ENCODE results near the gene ZNF345.

ZNF345 gene

GRCh38 chr19:36850559-36851442 is at the start of gene ZNF345:
ZNF345 (plus strand) TSS chr19:36850876; CDS start chr19:36876831, 25,955 bp downstream.
- Histone ChIP-seq H3K36me3 (ENCODE audit: insufficient read depth, insufficient read length, low read length) (peaks cover 15% of the 10 kb centered on the region), H3K27me3 (ENCODE audit: insufficient read depth, insufficient read length) (no peaks in the 10 kb centered on the region), H3K9ac (ENCODE audit: insufficient read length, low read depth) (peak within 1 kb of the TSS; percentile 95), H3K4me3 (ENCODE audit: insufficient read length, low read depth) (peak within 1 kb of the TSS; percentile 97), H3K4me1 (ENCODE audit: insufficient read depth, insufficient read length) (no peaks in the 10 kb centered on the region), H3K9me3 (ENCODE audit: insufficient read depth, low read length) (no peaks in the 10 kb centered on the region)
- TF ChIP-seq ZNF274 (IDR thresholded peaks at IDR 0.05; ENCODE audit: low read depth, low read length) (no peak), YY1 (IDR thresholded peaks at IDR 0.05; ENCODE audit: insufficient read depth, insufficient read length) (peak; percentile 19)
- peak; percentile 90 for DNase-seq (ENCODE audit: low read depth, low spot score)

GRCh38 chr19:36805364-36805763 is 45.3 kb upstream of the ZNF345 start:
- H3K4me1 ChIP-seq (ENCODE audit: insufficient read depth, insufficient read length): no peaks in the 10 kb centered on the region
- H3K27me3 ChIP-seq (ENCODE audit: insufficient read depth, insufficient read length): no peaks in the 10 kb centered on the region
- peaks cover 40% of the 10 kb centered on the region for H3K36me3 ChIP-seq (ENCODE audit: insufficient read depth, insufficient read length, low read length)
- TF ChIP-seq YY1 (IDR thresholded peaks at IDR 0.05; ENCODE audit: insufficient read depth, insufficient read length) (no peak), ZNF274 (IDR thresholded peaks at IDR 0.05; ENCODE audit: low read depth, low read length) (no peak), SUZ12 (IDR thresholded peaks at IDR 0.05; ENCODE audit: extremely low read depth, insufficient read depth, insufficient read length) (no peak)
- H3K9ac ChIP-seq (ENCODE audit: insufficient read length, low read depth): no peak overlapping the region
- H3K4me3 ChIP-seq (ENCODE audit: insufficient read length, low read depth): no peak overlapping the region
- DNase-seq (ENCODE audit: low read depth, low spot score): no peak
- peaks cover 26% of the 10 kb centered on the region for H3K9me3 ChIP-seq (ENCODE audit: insufficient read depth, low read length)

- H3K9me3 ChIP-seq (ENCODE audit: insufficient read depth, low read length): peaks cover 43% of the 10 kb centered on the region
- TF ChIP-seq ZNF274 (IDR thresholded peaks at IDR 0.05; ENCODE audit: low read depth, low read length) (no peak), SUZ12 (IDR thresholded peaks at IDR 0.05; ENCODE audit: extremely low read depth, insufficient read depth, insufficient read length) (no peak), YY1 (IDR thresholded peaks at IDR 0.05; ENCODE audit: insufficient read depth, insufficient read length) (no peak)
- DNase-seq (ENCODE audit: low read depth, low spot score): no peak
- H3K27me3 ChIP-seq (ENCODE audit: insufficient read depth, insufficient read length): no peaks in the 10 kb centered on the region
- H3K36me3 ChIP-seq (ENCODE audit: insufficient read depth, insufficient read length, low read length): peaks cover 30% of the 10 kb centered on the region
- H3K9ac ChIP-seq (ENCODE audit: insufficient read length, low read depth): no peak overlapping the region
- no peaks in the 10 kb centered on the region for H3K4me1 ChIP-seq (ENCODE audit: insufficient read depth, insufficient read length)
- no peak overlapping the region for H3K4me3 ChIP-seq (ENCODE audit: insufficient read length, low read depth)
Observed at GRCh38 chr19:36807029-36807428, 43.6 kb upstream of the ZNF345 start.

GRCh38 chr19:36819130-36819630 is 31.5 kb upstream of the ZNF345 start:
- Histone ChIP-seq H3K4me1 (ENCODE audit: insufficient read depth, insufficient read length) (no peaks in the 10 kb centered on the region), H3K9me3 (ENCODE audit: insufficient read depth, low read length) (peaks cover 91% of the 10 kb centered on the region), H3K27me3 (ENCODE audit: insufficient read depth, insufficient read length) (no peaks in the 10 kb centered on the region), H3K36me3 (ENCODE audit: insufficient read depth, insufficient read length, low read length) (peaks cover 38% of the 10 kb centered on the region), H3K4me3 (ENCODE audit: insufficient read length, low read depth) (no peak overlapping the region), H3K9ac (ENCODE audit: insufficient read length, low read depth) (no peak overlapping the region)
- no peak for DNase-seq (ENCODE audit: low read depth, low spot score)
- TF ChIP-seq ZNF274 (IDR thresholded peaks at IDR 0.05; ENCODE audit: low read depth, low read length): peak; percentile 89
- TF ChIP-seq SUZ12 (IDR thresholded peaks at IDR 0.05; ENCODE audit: extremely low read depth, insufficient read depth, insufficient read length): no peak

GRCh38 chr19:36821758-36822157 is 28.9 kb upstream of the ZNF345 start:
- Histone ChIP-seq H3K4me3 (ENCODE audit: insufficient read length, low read depth) (no peak overlapping the region), H3K4me1 (ENCODE audit: insufficient read depth, insufficient read length) (no peaks in the 10 kb centered on the region), H3K27me3 (ENCODE audit: insufficient read depth, insufficient read length) (no peaks in the 10 kb centered on the region), H3K9me3 (ENCODE audit: insufficient read depth, low read length) (peaks cover 73% of the 10 kb centered on the region), H3K9ac (ENCODE audit: insufficient read length, low read depth) (no peak overlapping the region), H3K36me3 (ENCODE audit: insufficient read depth, insufficient read length, low read length) (peaks cover 40% of the 10 kb centered on the region)
- TF ChIP-seq SUZ12 (IDR thresholded peaks at IDR 0.05; ENCODE audit: extremely low read depth, insufficient read depth, insufficient read length) (no peak), YY1 (IDR thresholded peaks at IDR 0.05; ENCODE audit: insufficient read depth, insufficient read length) (no peak), ZNF274 (IDR thresholded peaks at IDR 0.05; ENCODE audit: low read depth, low read length) (no peak)
- no peak for DNase-seq (ENCODE audit: low read depth, low spot score)

DNA sequence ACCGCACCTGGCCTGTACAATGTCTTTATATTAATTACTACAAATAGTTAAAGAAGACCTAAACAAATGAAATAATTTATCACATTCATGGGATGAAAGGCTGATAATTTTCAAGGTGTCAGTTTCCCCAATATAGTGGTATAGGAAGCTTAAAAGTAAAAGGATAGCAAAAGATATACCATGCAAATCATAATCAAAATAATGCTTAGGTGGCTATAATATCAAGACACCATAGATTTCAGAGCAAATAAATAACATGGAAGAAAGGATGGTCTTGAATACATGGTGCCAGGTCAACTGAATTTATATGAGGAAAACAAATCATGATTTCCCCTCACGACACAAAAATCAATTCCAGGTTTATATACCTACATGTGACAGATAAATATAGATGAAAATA is 17.2 kb upstream of the ZNF345 start:
- Histone ChIP-seq H3K9ac (ENCODE audit: insufficient read length, low read depth) (no peak overlapping the region), H3K27me3 (ENCODE audit: insufficient read depth, insufficient read length) (no peaks in the 10 kb centered on the region), H3K4me1 (ENCODE audit: insufficient read depth, insufficient read length) (no peaks in the 10 kb centered on the region), H3K9me3 (ENCODE audit: insufficient read depth, low read length) (peaks cover 9% of the 10 kb centered on the region; the same call in 1 of the 2 replicates), H3K36me3 (ENCODE audit: insufficient read depth, insufficient read length, low read length) (peaks cover 15% of the 10 kb centered on the region), H3K4me3 (ENCODE audit: insufficient read length, low read depth) (no peak overlapping the region)
- no peak for TF ChIP-seq SUZ12 (IDR thresholded peaks at IDR 0.05; ENCODE audit: extremely low read depth, insufficient read depth, insufficient read length)
- TF ChIP-seq ZNF274 (IDR thresholded peaks at IDR 0.05; ENCODE audit: low read depth, low read length): no peak
- TF ChIP-seq YY1 (IDR thresholded peaks at IDR 0.05; ENCODE audit: insufficient read depth, insufficient read length): no peak
- DNase-seq (ENCODE audit: low read depth, low spot score): no peak

DNA sequence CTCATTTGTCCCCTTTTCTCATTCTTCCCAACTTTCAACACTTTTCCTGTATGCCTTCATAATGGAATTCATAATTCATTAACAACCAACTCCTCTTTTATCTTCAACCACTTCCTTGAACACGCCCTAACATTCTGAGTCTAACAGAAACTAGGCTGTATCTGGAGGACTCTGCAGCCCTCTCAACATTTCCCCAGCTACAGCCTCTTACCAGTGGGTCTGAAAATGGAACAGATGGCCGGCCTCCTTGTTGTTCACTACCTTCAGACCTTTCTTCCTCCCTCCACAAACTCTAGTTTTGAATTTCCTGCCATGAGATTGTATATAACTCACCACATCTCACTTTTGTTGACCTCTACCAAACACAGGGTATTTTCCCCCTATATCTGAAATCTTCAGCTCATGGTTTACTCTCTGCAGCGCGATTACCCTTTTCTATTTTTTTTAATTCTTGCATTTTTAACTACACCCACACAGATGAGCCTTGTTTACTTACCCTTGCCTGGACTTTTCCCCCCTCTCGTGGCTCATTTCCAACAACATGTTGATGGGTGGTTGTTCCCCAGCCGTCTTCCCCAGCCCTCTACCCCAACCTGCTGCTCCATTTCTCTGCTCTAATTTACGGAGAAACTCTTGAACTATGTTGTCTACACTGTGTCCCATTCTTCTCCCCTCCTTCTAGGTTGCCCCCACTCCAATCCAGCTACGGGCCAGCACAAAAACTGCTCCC is 13.3 kb upstream of the ZNF345 start:
- Histone ChIP-seq H3K4me1 (ENCODE audit: insufficient read depth, insufficient read length) (no peaks in the 10 kb centered on the region), H3K27me3 (ENCODE audit: insufficient read depth, insufficient read length) (no peaks in the 10 kb centered on the region), H3K9ac (ENCODE audit: insufficient read length, low read depth) (peak overlapping the region; percentile 90), H3K36me3 (ENCODE audit: insufficient read depth, insufficient read length, low read length) (peaks cover 8% of the 10 kb centered on the region), H3K9me3 (ENCODE audit: insufficient read depth, low read length) (no peaks in the 10 kb centered on the region), H3K4me3 (ENCODE audit: insufficient read length, low read depth) (peak overlapping the region; percentile 78)
- no peak for DNase-seq (ENCODE audit: low read depth, low spot score)
- no peak for TF ChIP-seq ZNF274 (IDR thresholded peaks at IDR 0.05; ENCODE audit: low read depth, low read length)
- no peak for TF ChIP-seq SUZ12 (IDR thresholded peaks at IDR 0.05; ENCODE audit: extremely low read depth, insufficient read depth, insufficient read length)
- TF ChIP-seq YY1 (IDR thresholded peaks at IDR 0.05; ENCODE audit: insufficient read depth, insufficient read length): no peak
